ENCODE results near the gene CRACR2B. TPM values are rescaled to one million over a fixed set of nuclear protein-coding genes. Genes with fewer than 3 reads are reported as not detected.

The CRACR2B gene
- total and polyA plus RNA-seq, 10 of the 15 experiments (the other 5 are each of a cell fraction or from before 2014, with no cell fraction given): 0.10 to 33.7 (median 12.7) TPM

GRCh38 chr11:831118-831864 lies 3.6 kb downstream of the CRACR2B start (continued):
- TF ChIP-seq ASH2L (IDR thresholded peaks at IDR 0.05; ENCODE audit: borderline replicate concordance, low read depth): no peak

- H3K79me2 ChIP-seq (ENCODE audit: control insufficient read depth, insufficient read depth, low read length): no peaks in the 10 kb centered on the region
- no peaks in the 10 kb centered on the region for H4K20me1 ChIP-seq (ENCODE audit: control insufficient read depth, insufficient read depth)
- no peak for TF ChIP-seq EP300 (IDR thresholded peaks at IDR 0.05; ENCODE audit: borderline replicate concordance in 1 of 2, control insufficient read depth in 1 of 2, low read depth in 2 of 2, low read length in 2 of 2)
- no peak for TF ChIP-seq POU2F2 (IDR thresholded peaks at IDR 0.05; ENCODE audit: borderline replicate concordance, low read depth, low read length)
- no peak for TF ChIP-seq BCL11A (IDR thresholded peaks at IDR 0.05; ENCODE audit: low read depth, low read length)
- no peak for TF ChIP-seq ZNF207 (IDR thresholded peaks at IDR 0.05; ENCODE audit: borderline replicate concordance)
- no peak for TF ChIP-seq SREBF2 (IDR thresholded peaks at IDR 0.05; ENCODE audit: low read length)
- TF ChIP-seq STAT1 (conservative IDR thresholded peaks at IDR 0.05): no peak
- TF ChIP-seq SRF (IDR thresholded peaks at IDR 0.05; ENCODE audit: low read depth in 2 of 2, low read length in 2 of 2): no peak
- TF ChIP-seq GATAD2B (conservative IDR thresholded peaks at IDR 0.05; ENCODE audit: low read depth): no peak
- no peak for TF ChIP-seq E2F8 (IDR thresholded peaks at IDR 0.05; ENCODE audit: low read depth, partially characterized antibody)
- TF ChIP-seq BMI1 (IDR thresholded peaks at IDR 0.05; ENCODE audit: borderline replicate concordance): no peak
- TF ChIP-seq ZSCAN29 (IDR thresholded peaks at IDR 0.05): no peak
- TF ChIP-seq IKZF2 (IDR thresholded peaks at IDR 0.05): no peak
- TF ChIP-seq STAT3 (IDR thresholded peaks at IDR 0.05; ENCODE audit: low read depth, low read length): no peak
- TF ChIP-seq IKZF1 (conservative IDR thresholded peaks at IDR 0.05): no peak
- TF ChIP-seq ZNF622 (IDR thresholded peaks at IDR 0.05): no peak
- TF ChIP-seq RB1 (IDR thresholded peaks at IDR 0.05; ENCODE audit: borderline replicate concordance): no peak
- intact Hi-C loops (cut with micrococcal nuclease; ENCODE audit: unreplicated experiment): no loop called here
- no peaks in the 10 kb centered on the region; a peak in 2 of 4 replicates for H3K36me3 ChIP-seq (ENCODE audit: control insufficient read depth in 2 of 2, insufficient read depth in 2 of 2, low read length in 1 of 2)
- no peak overlapping the region for H3K27ac ChIP-seq (ENCODE audit: control insufficient read depth, insufficient read depth)
- 0 out of 2 replicates have a peak overlapping the region, but pooled peaks have one; percentile 44 for H3K4me3 ChIP-seq
- ChIA-PET SMC1A (ENCODE audit: uncharacterized antibody, unreplicated experiment) (no interaction called here), CTCF (no interaction called here), RAD21 (ENCODE audit: unreplicated experiment) (interaction anchor here (1.0 to 1.2 kb wide), 3 partner anchors 11 to 15 kb away, joined by 3 to 9 read pairs (median 3); partner anchors contain the start of gene TSPAN4), POLR2A (interaction anchor here (1.1 to 5.2 kb wide), 3 partner anchors 13 to 24 kb away, joined by 5 to 33 read pairs (median 5); partner anchors contain the start of gene PNPLA2)
- in situ Hi-C loops (cut with MboI): no loop called here
- H3K9me3 ChIP-seq (replicated peaks; ENCODE audit: control insufficient read depth, insufficient read depth, low read length): no peaks in the 10 kb centered on the region
- FAIRE-seq (no peak), ATAC-seq (no peak), DNase-seq (ENCODE audit: low read depth, low spot score) (no peak)
- H3K4me2 ChIP-seq (ENCODE audit: control insufficient read depth, insufficient read depth): peak overlapping the region; percentile 82
- H3K4me1 ChIP-seq (ENCODE audit: control insufficient read depth, insufficient read depth, low read length): peaks cover 42% of the 10 kb centered on the region
- H3K9ac ChIP-seq (ENCODE audit: control insufficient read depth, insufficient read depth, low read length): no peak overlapping the region; the same call in 1 of the 2 replicates
- no peak overlapping the region for H2AFZ ChIP-seq (ENCODE audit: control insufficient read depth, low read depth, low read length)
- H3K27me3 ChIP-seq (replicated peaks in 1 of 2; ENCODE audit: control insufficient read depth in 2 of 2, insufficient read depth in 2 of 2, low read length in 1 of 2): no peaks in the 10 kb centered on the region; a peak in 3 of 4 replicates
- WGBS (ENCODE audit: insufficient coverage, insufficient replicate concordance, low lambda C conversion rate, missing lambda C conversion rate): 64% methylated on average over 23 of the region's 23 CpGs
- BruUV-seq (replicated peaks): no TSS peak
Measured at GRCh38 chr11:831961-832528, 4.3 kb downstream of the CRACR2B start.
